Endothelial cell of umbilical vein (primary cell): Measurements from ENCODE around the gene IPO9. TPM values are rescaled to one million over a fixed set of nuclear protein-coding genes. Genes with fewer than 3 reads are reported as not detected.

Source experiments
- BruUV-seq: library from RNA; stranded (reverse); fragments of 400-500 nt; replicated peaks from 2 replicates; lab custom pipeline; 2021; lab: Mats Ljungman, UMichigan
- CTCF ChIA-PET: fragments of 300-600, 350-600 bp; sonication (Branson Sonifier 250); formaldehyde crosslinking; loops from one replicate; lab custom pipeline; 2021; ENCODE audit warnings: antibody characterized with exemption, inconsistent platforms; lab: Charles Lee
- POLR2A ChIA-PET: fragments of 300-600, 350-600 bp; sonication (Branson Sonifier 250); formaldehyde crosslinking; loops from one replicate; lab custom pipeline; 2021; ENCODE audit warnings: antibody characterized with exemption, inconsistent platforms; lab: Charles Lee
- DNase-seq: peaks from one replicate; pipeline ENCODE4 v3.0.0-alpha.2; 2011; ENCODE audit warnings: low read depth, low spot score
- FAIRE-seq: peaks from 2 replicates; lab custom pipeline; 2011; peaks lifted over from hg19 to GRCh38; lab: Jason Lieb, UNC
- H2AFZ ChIP-seq: 2 replicates; pipeline ENCODE4 v1.6.0; 2012; ENCODE audit warnings: low read depth, low read length, control low read depth, inconsistent platforms
- H3K27ac ChIP-seq: 2 replicates; pipeline ENCODE4 v1.5.1; 2011; ENCODE audit warnings: low read depth, mild to moderate bottlenecking, control low read depth, low read length, moderate library complexity; ENCODE audit not compliant: insufficient read depth
- H3K27me3 ChIP-seq, 2 experiments: 2 replicates each; pipeline versions ENCODE4 v1.6.0 to v1.6.1; 2011; ENCODE audit warnings: low read length in 2 of 2, mixed read lengths in 1 of 2; ENCODE audit not compliant: control insufficient read depth in 2 of 2, insufficient read depth in 2 of 2
- H3K36me3 ChIP-seq, 2 experiments: 2 replicates in 1 of 2; 3 replicates in 1 of 2; pipeline ENCODE4 v1.5.1; 2011; ENCODE audit warnings: low read length in 2 of 2, mild to moderate bottlenecking in 1 of 2, moderate library complexity in 1 of 2; ENCODE audit not compliant: control insufficient read depth in 2 of 2, insufficient read depth in 2 of 2; ENCODE audit errors: extremely low read depth in 1 of 2
- H3K4me1 ChIP-seq: 3 replicates; pipeline ENCODE4 v1.5.1; 2011; ENCODE audit warnings: mild to moderate bottlenecking, low read length; ENCODE audit not compliant: control insufficient read depth, insufficient read depth; ENCODE audit errors: extremely low read depth
- H3K4me2 ChIP-seq: 2 replicates; pipeline ENCODE4 v1.6.1; 2011; ENCODE audit warnings: low read length, control low read depth, mixed read lengths; ENCODE audit not compliant: insufficient read depth
- H3K4me3 ChIP-seq, 3 experiments: fragments of 200-600 bp in 1 of 3; sonication (generic), shearing (Covaris generic) in 1 of 3; replicated peaks in 1 of 3; 2 replicates each; pipeline ENCODE4 v1.5.1; 2011 to 2016; ENCODE audit warnings: control low read depth in 3 of 3, low read length in 3 of 3, mild to moderate bottlenecking in 2 of 3, inconsistent platforms in 1 of 3, low read depth in 1 of 3, moderate library complexity in 1 of 3; ENCODE audit not compliant: insufficient read depth in 1 of 3
- H3K79me2 ChIP-seq: 2 replicates; pipeline ENCODE4 v1.6.0; 2012; ENCODE audit warnings: low read length, inconsistent platforms; ENCODE audit not compliant: control insufficient read depth, insufficient read depth
- H3K9ac ChIP-seq: replicated peaks from 2 replicates; pipeline ENCODE3; 2011; ENCODE audit warnings: low read length, control low read depth; ENCODE audit not compliant: insufficient read depth; ENCODE audit errors: extremely low read depth
- H3K9me1 ChIP-seq: replicated peaks from 3 replicates; pipeline ENCODE4 v1.6.0; 2011; ENCODE audit warnings: mild to moderate bottlenecking, low read length; ENCODE audit not compliant: control insufficient read depth, insufficient read depth; ENCODE audit errors: extremely low read depth
- H3K9me3 ChIP-seq: replicated peaks from 2 replicates; pipeline ENCODE4 v1.5.1; 2012; ENCODE audit warnings: low read length, inconsistent platforms; ENCODE audit not compliant: control insufficient read depth, insufficient read depth
- H4K20me1 ChIP-seq: replicated peaks from 2 replicates; pipeline ENCODE3; 2011; ENCODE audit warnings: mild to moderate bottlenecking, low read length; ENCODE audit not compliant: control insufficient read depth, insufficient read depth; ENCODE audit errors: extremely low read depth
- CTCF ChIP-seq, 2 donors: IDR thresholded peaks; 1 replicate in 1 of 2; 2 replicates in 1 of 2; pipeline ENCODE4 v1.5.1; 2011; ENCODE audit warnings: low read length in 2 of 2, mild to moderate bottlenecking in 2 of 2, moderate library complexity in 2 of 2, control low read depth in 1 of 2, inconsistent platforms in 1 of 2, low read depth in 1 of 2; ENCODE audit not compliant: insufficient read depth in 1 of 2; ENCODE audit errors: extremely low read depth in 1 of 2
- EZH2 ChIP-seq: IDR thresholded peaks from 2 replicates; pipeline ENCODE4 v1.6.1; 2012; ENCODE audit warnings: borderline replicate concordance, low read depth, mild to moderate bottlenecking, moderate library complexity, low read length, inconsistent platforms; ENCODE audit not compliant: severe bottlenecking
- FOS ChIP-seq: IDR thresholded peaks from 2 replicates; pipeline ENCODE4 v1.6.1; 2011; ENCODE audit warnings: mild to moderate bottlenecking, low read length, moderate library complexity, borderline replicate concordance; ENCODE audit not compliant: insufficient read depth
- GATA2 ChIP-seq: IDR thresholded peaks from 2 replicates; pipeline ENCODE4 v1.7.0; 2011; ENCODE audit warnings: low read depth, mild to moderate bottlenecking, moderate library complexity, mixed read lengths, low read length; ENCODE audit not compliant: insufficient read length, insufficient read depth
- JUN ChIP-seq: IDR thresholded peaks from 2 replicates; pipeline ENCODE4 v1.6.1; 2011; ENCODE audit warnings: borderline replicate concordance, low read depth; ENCODE audit not compliant: insufficient read length, insufficient read depth
- MAX ChIP-seq: IDR thresholded peaks from 2 replicates; pipeline ENCODE4 v1.6.1; 2011; ENCODE audit not compliant: insufficient read depth, insufficient read length
- MYC ChIP-seq: IDR thresholded peaks from one replicate; pipeline ENCODE4 v1.6.1; 2011; ENCODE audit warnings: mild to moderate bottlenecking, low read depth, low read length
- POLR2A ChIP-seq: IDR thresholded peaks from 2 replicates; pipeline ENCODE4 v1.6.1; 2012; ENCODE audit warnings: low read depth, mild to moderate bottlenecking, control low read depth, low read length
- POLR2AphosphoS5 ChIP-seq: IDR thresholded peaks from 2 replicates; pipeline ENCODE4 v1.6.1; 2012; ENCODE audit warnings: low read depth, mild to moderate bottlenecking, control low read depth, low read length, moderate library complexity; ENCODE audit not compliant: insufficient read depth
- dilution Hi-C: fragments of 300-500 bp; cut with MboI; formaldehyde crosslinking; loops from one replicate; pipeline ENCODE4 v1.15.0; 2019; ENCODE audit warnings: low sequenced_read_pairs; ENCODE audit not compliant: extremely low pct_ligation_motif_present
- intact Hi-C: fragments of 100-400 bp; cut with micrococcal nuclease; formaldehyde crosslinking; loops from one replicate; pipeline ENCODE4 v1.10.0; 2022
- polyA plus RNA-seq, 4 experiments: library from polyadenylated mRNA; depleted of rRNA in 3 of 4; stranded (reverse) in 3 of 4; unstranded in 1 of 4; fragments of >200 nt; gene quantifications; 2 replicates each; pipeline versions ENCODE4 v1.2.1 to v1.2.3, GENCODE V29; 2011 to 2012; ENCODE audit warnings: missing spikeins in 1 of 4
- total RNA-seq: library from RNA; stranded (reverse); gene quantifications from 2 replicates; pipeline ENCODE4 v1.2.3, GENCODE V29; 2021

IPO9 gene
- total and polyA plus RNA-seq, 2 donors (not counting 3 experiments of a cell fraction or from before 2014, with no cell fraction given) = 53.4 to 104 TPM

GRCh38 chr1:201898992-201899391, 70.0 kb downstream of the IPO9 start:
- ChIA-PET POLR2A (interaction anchor here (0.7 to 0.9 kb wide), 2 partner anchors 54 to 56 kb away, joined by 3 read pairs; partner anchors contain the start of gene TIMM17A), CTCF (interaction anchor here (0.8 to 10.8 kb wide), 4 partner anchors 13 to 69 kb away, joined by 3 to 577 read pairs (median 4); partner anchors contain the start of gene LMOD1)
- H3K79me2 ChIP-seq = no peaks in the 10 kb centered on the region
- H3K27ac ChIP-seq = no peak overlapping the region
- TF ChIP-seq GATA2 = no peak
- TF ChIP-seq JUN = no peak
- TF ChIP-seq FOS = no peak
- TF ChIP-seq POLR2A = no peak
- TF ChIP-seq MAX = no peak
- TF ChIP-seq EZH2 = no peak
- no peak for TF ChIP-seq CTCF (IDR thresholded peaks at IDR 0.05; ENCODE audit: extremely low read depth in 1 of 2, insufficient read depth in 1 of 2, low read depth in 1 of 2, low read length in 2 of 2)
- TF ChIP-seq POLR2AphosphoS5 = no peak
- no peak for TF ChIP-seq MYC
- intact Hi-C loops = no loop called here
- H3K36me3 ChIP-seq = no peaks in the 10 kb centered on the region
- no peak for DNase-seq
- no peak for FAIRE-seq
- H3K9me1 ChIP-seq = no peaks in the 10 kb centered on the region
- H2AFZ ChIP-seq = no peak overlapping the region
- H3K4me3 ChIP-seq = no peak overlapping the region
- H3K9me3 ChIP-seq = no peaks in the 10 kb centered on the region
- H4K20me1 ChIP-seq = no peaks in the 10 kb centered on the region
- no peak overlapping the region for H3K9ac ChIP-seq
- no peak overlapping the region for H3K4me2 ChIP-seq
- H3K4me1 ChIP-seq = peaks cover 4% of the 10 kb centered on the region
- no TSS peak for BruUV-seq
- dilution Hi-C loops = no loop called here
- no peaks in the 10 kb centered on the region for H3K27me3 ChIP-seq
